Adrenal gland (tissue), 12 donors: ENCODE results near the gene NRK. TPM values are rescaled to one million over a fixed set of nuclear protein-coding genes. Genes with fewer than 3 reads are reported as not detected.
"Not testable (repeated sequence)": the region's sequence is repeated elsewhere in the genome, so short reads cannot be mapped to it uniquely, and the experiment has no call there.

Experiments used
- DNase-seq, 7 donors: peaks; one replicate each; pipeline ENCODE4 v3.0.0-alpha.2; 2019 to 2020
- H3K27ac ChIP-seq, 5 donors: fragments of 200-600 bp; sonication (generic) in 4 of 5; 1 replicate in 3 of 5; 2 replicates in 2 of 5; pipeline versions ENCODE4 v1.5.1 to v1.8.0; 2016 to 2020; ENCODE audit warnings: mild to moderate bottlenecking in 1 of 5
- H3K27me3 ChIP-seq: fragments of 200-600 bp; 2 replicates; pipeline ENCODE4 v1.8.0; 2021
- H3K36me3 ChIP-seq, 2 donors: fragments of 200-600 bp; replicated peaks in 1 of 2; 1 replicate in 1 of 2; 2 replicates in 1 of 2; pipeline versions ENCODE4 v1.5.1 to v1.8.0; 2018 to 2022
- H3K4me1 ChIP-seq, 2 donors: fragments of 200-600 bp; replicated peaks in 1 of 2; 1 replicate in 1 of 2; 2 replicates in 1 of 2; pipeline versions ENCODE4 v1.5.1 to v1.8.0; 2018 to 2021
- H3K4me3 ChIP-seq, 4 donors: fragments of 200-600 bp; sonication (generic) in 3 of 4; one replicate each; pipeline ENCODE4 v1.5.1; 2016 to 2018
- H3K9me3 ChIP-seq, 3 donors: fragments of 200-600 bp; sonication (generic) in 1 of 3; replicated peaks in 1 of 3; 1 replicate in 2 of 3; 2 replicates in 1 of 3; pipeline versions ENCODE4 v1.5.1 to v1.8.0; 2016 to 2021
- CTCF ChIP-seq, 6 experiments: fragments of 450-650 bp in 4 of 6; fragments of 200-600 bp in 2 of 6; sonication (generic) in 1 of 6; IDR thresholded peaks; 1 replicate in 5 of 6; 2 replicates in 1 of 6; pipeline versions ENCODE4 v1.5.1 to v1.8.0; 2016 to 2021; ENCODE audit warnings: antibody characterized with exemption in 6 of 6, mild to moderate bottlenecking in 2 of 6, moderate library complexity in 1 of 6
- POLR2A ChIP-seq, 2 donors: fragments of 450-650 bp; IDR thresholded peaks; one replicate each; pipeline ENCODE4 v1.6.1; 2017; ENCODE audit warnings: antibody characterized with exemption in 2 of 2, mild to moderate bottlenecking in 2 of 2, moderate library complexity in 1 of 2
- WGBS, 4 donors: extraction: QIAGEN DNeasy Blood & Tissue Kit in 2 of 4; methylation state at CpG; one replicate each; pipeline versions ENCODE4 v1.1.5 to v1.1.7; 2013 to 2017; 5-methylcytosine and 5-hydroxymethylcytosine counted together
- intact Hi-C, 2 donors: fragments of 100-400 bp; cut with DNase I; formaldehyde crosslinking; loops; one replicate each; pipeline versions ENCODE4 v1.14.1 to v1.15.0; 2022 to 2023
- polyA plus RNA-seq, 3 donors: library from polyadenylated mRNA; stranded (reverse); fragments of 200-250 nt in 2 of 3; fragments of 350-450 nt in 1 of 3; fragmentation: Illumina TruSeq in 1 of 3; extraction: RNeasy Lipid Tissue Mini Kit (QIAGEN cat#74804) in 1 of 3; gene quantifications; one replicate each; pipeline ENCODE4 v1.2.3, GENCODE V29; 2013 to 2014
- total RNA-seq, 9 donors: library from RNA; depleted of rRNA in 4 of 9; stranded (reverse); fragments of >200 nt in 4 of 9; fragments of 120-200 nt in 1 of 9; fragmentation: NEBNext Ultra II Directional in 1 of 9; extraction: Animal tissue kit (Norgen Biotek cat#: 25700) in 1 of 9; gene quantifications; one replicate each; pipeline versions ENCODE4 v1.1.0 to v1.2.4, GENCODE V29; 2013 to 2023
- donor health status: healthy with polysubstance abuse.
- donor health status: Bipolar disorder and iron deficiency.
- donor health status: DM: yes; HTN: yes; CAD: no.
- donor health status: DM: no; HTN: no; CAD: no.
- donor health status: DM: no; HTN: no; CAD: no.
- donor health status: DM: yes; HTN: yes; CAD: no.

The NRK gene
- total and polyA plus RNA-seq, 12 donors = 12.2 to 213 (median 37.2) TPM

- Histone ChIP-seq H3K36me3 (no peaks in the 10 kb centered on the region), H3K4me1 (peaks cover 0 to 8% of the 10 kb centered on the region in 2 donors), H3K4me3 (no peak overlapping the region), H3K27ac (no peak overlapping the region), H3K27me3 (no peaks in the 10 kb centered on the region), H3K9me3 (no peaks in the 10 kb centered on the region)
- no peak for TF ChIP-seq POLR2A (IDR thresholded peaks at IDR 0.05)
- TF ChIP-seq CTCF (IDR thresholded peaks at IDR 0.05) = no peak
- intact Hi-C loops = no loop called here
- WGBS, 4 donors = 15 to 21% (median 19%) methylated on average over 2 of the region's 2 CpGs
- DNase-seq = peak; percentile 74 to 90 (median 86)
Observed at GRCh38 chrX:105837232-105837631, 14.9 kb downstream of the NRK start.

- Histone ChIP-seq H3K4me1 (no peaks in the 10 kb centered on the region), H3K4me3 (no peak overlapping the region), H3K27ac (no peak overlapping the region), H3K9me3 (no peaks in the 10 kb centered on the region), H3K36me3 (no peaks in the 10 kb centered on the region), H3K27me3 (peaks cover 3% of the 10 kb centered on the region)
- 39 to 65% (median 44%) methylated on average over 2 of the region's 2 CpGs for WGBS, 4 donors
- TF ChIP-seq CTCF (IDR thresholded peaks at IDR 0.05) (no peak), POLR2A (IDR thresholded peaks at IDR 0.05) (no peak)
- peak in 2 of 7 donors; percentile 2 to 9 for DNase-seq
- intact Hi-C loops = no loop called here
Observed at GRCh38 chrX:105845631-105846030, 23.3 kb downstream of the NRK start.

- H3K27me3 ChIP-seq, H3K27ac ChIP-seq, H3K4me3 ChIP-seq, H3K4me1 ChIP-seq, DNase-seq, intact Hi-C loops, H3K36me3 ChIP-seq, H3K9me3 ChIP-seq: not testable (repeated sequence)
- WGBS, 4 donors = 80 to 94% (median 91%) methylated on average over 1 to 2 of the region's 2 CpGs
Observed at GRCh38 chrX:105850100-105850499, 27.8 kb downstream of the NRK start.

- intact Hi-C loops = no loop called here
- Histone ChIP-seq H3K27me3 (no peaks in the 10 kb centered on the region), H3K9me3 (no peaks in the 10 kb centered on the region), H3K36me3 (no peaks in the 10 kb centered on the region), H3K27ac (no peak overlapping the region), H3K4me3 (no peak overlapping the region), H3K4me1 (no peaks in the 10 kb centered on the region)
- no peak for TF ChIP-seq POLR2A (IDR thresholded peaks at IDR 0.05)
- DNase-seq = no peak
- 63 to 80% (median 73%) methylated on average over 3 of the region's 3 CpGs for WGBS, 4 donors
Observed at GRCh38 chrX:105865709-105866108, 43.4 kb downstream of the NRK start.

- 60 to 92% (median 78%) methylated on average over 1 of the region's 1 CpG for WGBS, 4 donors
- no peaks in the 10 kb centered on the region for H3K4me1 ChIP-seq
- H3K27me3 ChIP-seq = no peaks in the 10 kb centered on the region
- H3K36me3 ChIP-seq = no peaks in the 10 kb centered on the region
- no peak overlapping the region for H3K4me3 ChIP-seq
- H3K9me3 ChIP-seq = no peaks in the 10 kb centered on the region
- TF ChIP-seq CTCF (IDR thresholded peaks at IDR 0.05) (no peak), POLR2A (IDR thresholded peaks at IDR 0.05) (no peak)
- intact Hi-C loops = no loop called here
- H3K27ac ChIP-seq = no peak overlapping the region
- DNase-seq = no peak
Observed at GRCh38 chrX:105869701-105870100, 47.4 kb downstream of the NRK start.
